GM12801 (cell line): Measurements from ENCODE around the gene PLB1.

Experiments
- CTCF ChIP-seq: IDR thresholded peaks from one replicate; pipeline ENCODE4 v1.5.1; 2011; ENCODE audit warnings: control low read depth; ENCODE audit not compliant: insufficient read length; ENCODE audit errors: extremely low read depth

Gene PLB1

GRCh38 chr2:28594332-28595108 lies 98.7 kb downstream of the PLB1 start:
- TF ChIP-seq CTCF: no peak

- no peak for TF ChIP-seq CTCF
These were observed 99.5 kb downstream of the PLB1 start for GRCh38 chr2:28595323-28595722.

- TF ChIP-seq CTCF: no peak
These were observed 102.6 kb downstream of the PLB1 start for GRCh38 chr2:28598484-28598883.

GRCh38 chr2:28600181-28600580 lies 104.3 kb downstream of the PLB1 start:
- no peak for TF ChIP-seq CTCF

- no peak for TF ChIP-seq CTCF
These were observed 105.8 kb downstream of the PLB1 start for GRCh38 chr2:28601616-28602015.

GRCh38 chr2:28602136-28602660 lies 106.3 kb downstream of the PLB1 start:
- no peak for TF ChIP-seq CTCF

- no peak for TF ChIP-seq CTCF
These were observed 107.1 kb downstream of the PLB1 start for GRCh38 chr2:28602751-28603639.
